ENCODE results near the gene MYH3.

Gene MYH3

DNA sequence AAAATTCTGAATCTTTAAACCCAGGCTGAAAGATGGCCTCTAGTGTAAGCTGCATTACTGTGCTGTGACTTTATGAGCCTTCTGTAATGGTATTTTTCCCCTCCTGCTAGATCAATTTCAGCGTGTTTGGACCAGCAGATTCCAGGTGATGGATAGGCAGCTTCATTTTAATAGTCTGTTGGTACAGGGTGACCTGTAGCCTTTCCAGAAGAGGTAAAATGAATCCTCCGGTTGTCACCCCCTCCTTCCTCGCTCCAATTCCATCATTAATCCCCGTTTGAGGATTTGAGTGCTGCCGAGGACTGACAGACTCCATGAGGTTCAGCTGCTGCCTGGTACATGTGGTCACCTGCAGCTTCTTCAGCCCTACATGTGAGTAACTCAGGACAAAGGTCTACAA is 48.9 kb downstream of the MYH3 start:
- no peak for DNase-seq (ENCODE audit: extremely low read depth, low read depth)
- H3K4me3 ChIP-seq (replicated peaks; ENCODE audit: low read depth, low read length): no peak overlapping the region
- no peak for TF ChIP-seq CTCF (IDR thresholded peaks at IDR 0.05; ENCODE audit: low read depth, low read length, missing control alignments)

- no peak for DNase-seq (ENCODE audit: extremely low read depth, low read depth)
- TF ChIP-seq CTCF (IDR thresholded peaks at IDR 0.05; ENCODE audit: low read depth, low read length, missing control alignments): no peak
- H3K4me3 ChIP-seq (replicated peaks; ENCODE audit: low read depth, low read length): no peak overlapping the region
Observed at GRCh38 chr17:10606110-10606509, 51.0 kb downstream of the MYH3 start.

- H3K4me3 ChIP-seq (replicated peaks; ENCODE audit: low read depth, low read length): no peak overlapping the region
- DNase-seq (ENCODE audit: extremely low read depth, low read depth): no peak
- no peak for TF ChIP-seq CTCF (IDR thresholded peaks at IDR 0.05; ENCODE audit: low read depth, low read length, missing control alignments)
Observed at GRCh38 chr17:10605221-10605783, 51.8 kb downstream of the MYH3 start.

DNA sequence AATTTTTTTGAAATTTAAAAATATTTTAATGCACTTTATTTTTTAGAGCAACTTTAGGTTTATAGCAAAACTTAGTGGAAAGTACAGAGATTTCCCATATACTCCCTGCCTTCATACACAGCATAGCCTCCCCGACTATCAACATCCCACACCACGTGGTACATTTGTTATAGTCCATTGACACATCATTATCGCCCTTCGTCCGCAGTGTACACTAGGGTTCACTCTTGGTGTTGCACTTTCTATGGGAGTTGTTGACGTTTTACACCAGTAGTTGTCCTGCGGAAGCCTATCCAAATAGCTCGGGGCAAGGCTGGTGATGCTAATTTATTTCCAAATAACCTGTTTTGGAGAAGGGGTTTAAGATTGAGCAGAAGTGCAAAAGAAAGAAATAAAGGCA is 52.6 kb downstream of the MYH3 start:
- no peak overlapping the region for H3K4me3 ChIP-seq (replicated peaks; ENCODE audit: low read depth, low read length)
- TF ChIP-seq CTCF (IDR thresholded peaks at IDR 0.05; ENCODE audit: low read depth, low read length, missing control alignments): no peak
- no peak for DNase-seq (ENCODE audit: extremely low read depth, low read depth)

- H3K4me3 ChIP-seq (replicated peaks; ENCODE audit: low read depth, low read length): no peak overlapping the region
- no peak for DNase-seq (ENCODE audit: extremely low read depth, low read depth)
- no peak for TF ChIP-seq CTCF (IDR thresholded peaks at IDR 0.05; ENCODE audit: low read depth, low read length, missing control alignments)
Observed at GRCh38 chr17:10603931-10604330, 53.2 kb downstream of the MYH3 start.

GRCh38 chr17:10600571-10600970 is 56.5 kb downstream of the MYH3 start:
- no peak for DNase-seq (ENCODE audit: extremely low read depth, low read depth)
- H3K4me3 ChIP-seq (replicated peaks; ENCODE audit: low read depth, low read length): no peak overlapping the region
- no peak for TF ChIP-seq CTCF (IDR thresholded peaks at IDR 0.05; ENCODE audit: low read depth, low read length, missing control alignments)

GRCh38 chr17:10598621-10599020 is 58.5 kb downstream of the MYH3 start:
- DNase-seq (ENCODE audit: extremely low read depth, low read depth): no peak
- H3K4me3 ChIP-seq (replicated peaks; ENCODE audit: low read depth, low read length): no peak overlapping the region

More at GRCh38 chr17:10598621-10599020, 58.5 kb downstream of the MYH3 start:
- no peak for TF ChIP-seq CTCF (IDR thresholded peaks at IDR 0.05; ENCODE audit: low read depth, low read length, missing control alignments)
